GM12801 (cell line): Measurements from ENCODE around the gene KAZN.

ENCODE experiments used
- TF ChIP-seq, protein P1 (sequence below): IDR thresholded peaks from one replicate; pipeline ENCODE4 v1.5.1; 2011; ENCODE audit warnings: control low read depth; ENCODE audit not compliant: insufficient read length; ENCODE audit errors: extremely low read depth

The KAZN gene

GRCh38 chr1:14947421-14947820 is 348.9 kb downstream of the KAZN start:
- TF ChIP-seq, protein P1, sequence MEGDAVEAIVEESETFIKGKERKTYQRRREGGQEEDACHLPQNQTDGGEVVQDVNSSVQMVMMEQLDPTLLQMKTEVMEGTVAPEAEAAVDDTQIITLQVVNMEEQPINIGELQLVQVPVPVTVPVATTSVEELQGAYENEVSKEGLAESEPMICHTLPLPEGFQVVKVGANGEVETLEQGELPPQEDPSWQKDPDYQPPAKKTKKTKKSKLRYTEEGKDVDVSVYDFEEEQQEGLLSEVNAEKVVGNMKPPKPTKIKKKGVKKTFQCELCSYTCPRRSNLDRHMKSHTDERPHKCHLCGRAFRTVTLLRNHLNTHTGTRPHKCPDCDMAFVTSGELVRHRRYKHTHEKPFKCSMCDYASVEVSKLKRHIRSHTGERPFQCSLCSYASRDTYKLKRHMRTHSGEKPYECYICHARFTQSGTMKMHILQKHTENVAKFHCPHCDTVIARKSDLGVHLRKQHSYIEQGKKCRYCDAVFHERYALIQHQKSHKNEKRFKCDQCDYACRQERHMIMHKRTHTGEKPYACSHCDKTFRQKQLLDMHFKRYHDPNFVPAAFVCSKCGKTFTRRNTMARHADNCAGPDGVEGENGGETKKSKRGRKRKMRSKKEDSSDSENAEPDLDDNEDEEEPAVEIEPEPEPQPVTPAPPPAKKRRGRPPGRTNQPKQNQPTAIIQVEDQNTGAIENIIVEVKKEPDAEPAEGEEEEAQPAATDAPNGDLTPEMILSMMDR: no peak

DNA sequence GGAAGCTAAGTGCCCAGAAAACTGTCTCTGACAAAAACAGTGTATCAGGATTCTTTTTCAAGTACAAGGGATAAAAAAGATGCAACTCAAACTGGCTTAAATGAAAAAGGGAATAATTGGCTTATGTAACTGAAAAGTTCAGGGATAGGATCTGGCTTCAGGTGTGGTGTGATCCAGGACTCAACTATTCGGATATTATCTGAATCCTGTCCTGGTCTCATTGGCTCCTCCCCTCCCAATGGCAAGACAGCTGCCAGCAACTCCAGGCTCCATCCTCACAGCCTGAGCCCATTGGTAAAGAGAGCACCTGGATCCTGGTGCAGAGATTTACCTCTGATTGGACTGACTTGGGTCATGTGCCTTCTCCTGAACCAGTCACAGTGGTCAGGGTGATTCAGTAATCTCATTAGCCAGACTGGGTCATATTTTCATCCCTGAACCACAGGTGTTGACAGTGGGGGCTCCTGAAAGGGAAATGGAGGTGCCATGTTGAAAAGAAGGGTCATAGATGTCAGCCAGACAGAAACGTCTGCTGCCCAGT is 349.7 kb downstream of the KAZN start:
- TF ChIP-seq, protein P1: no peak

DNA sequence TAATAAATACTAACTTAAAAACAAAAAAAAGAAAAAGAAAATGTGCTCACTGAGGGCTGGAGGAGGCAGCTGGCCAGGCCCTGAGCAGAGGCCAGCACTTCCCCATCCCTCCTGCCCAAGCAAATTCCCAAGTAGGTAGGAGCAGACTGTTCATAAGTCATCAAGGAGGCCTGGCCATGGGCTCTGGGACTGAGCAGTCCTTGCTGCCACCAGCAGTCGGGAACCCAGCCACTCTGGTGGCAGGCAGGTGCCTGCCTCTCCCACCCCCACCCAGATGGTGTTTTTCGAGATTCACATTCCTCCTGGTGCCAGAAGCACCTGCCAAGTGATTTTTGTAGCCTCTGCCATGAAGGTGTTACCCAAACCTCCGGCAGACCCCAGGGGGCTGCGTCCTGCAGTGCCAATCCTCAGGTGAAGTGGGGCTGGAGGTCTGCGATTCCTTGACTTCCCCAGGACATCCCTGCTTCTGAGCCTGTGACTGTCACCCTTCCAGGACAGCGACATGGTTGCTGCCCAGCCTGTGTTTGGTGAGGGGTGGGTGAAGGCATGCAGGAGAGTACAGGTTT is 350.9 kb downstream of the KAZN start:
- TF ChIP-seq, protein P1: no peak

DNA sequence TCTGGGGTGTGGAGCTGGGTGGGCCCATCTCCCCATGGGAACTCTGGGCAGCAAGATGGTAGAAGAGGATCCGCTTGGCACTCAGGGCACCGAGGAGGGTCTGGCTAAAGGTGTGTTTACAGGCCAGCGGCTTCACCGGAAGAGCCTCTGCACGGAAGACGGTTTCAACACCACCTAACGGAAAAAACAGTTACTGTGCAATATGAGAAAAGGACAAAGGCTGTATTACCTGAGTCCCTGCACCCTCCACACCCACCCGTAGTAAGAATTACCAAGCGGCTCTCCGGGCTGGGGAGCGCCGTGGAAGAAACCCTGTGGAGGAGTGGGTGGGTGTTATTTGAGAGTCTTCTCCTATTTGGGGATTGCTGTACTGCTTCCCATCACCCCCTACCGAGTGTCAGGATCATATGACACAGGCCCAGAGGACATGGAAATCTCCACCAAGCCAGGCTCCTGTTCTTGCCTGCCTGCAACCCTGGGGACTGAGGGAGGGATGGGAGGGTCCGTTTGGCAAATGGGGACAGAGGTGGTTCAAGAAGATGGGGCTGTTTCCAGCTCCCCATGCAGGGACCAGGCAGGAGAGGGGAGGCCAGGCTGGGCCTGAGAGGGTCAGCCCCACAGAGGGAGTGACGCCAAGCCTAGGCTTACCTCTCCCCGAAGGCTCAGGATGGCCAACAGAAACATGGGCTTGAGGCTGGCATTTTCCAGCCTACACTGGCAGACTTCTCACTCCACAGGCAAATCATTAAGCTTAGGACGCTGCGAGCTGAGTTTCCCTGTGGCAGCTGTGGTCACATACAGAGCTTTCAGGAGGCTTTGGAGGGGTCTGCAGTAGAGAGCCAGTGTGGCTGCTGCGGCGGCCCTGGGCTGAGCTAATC is 351.6 kb downstream of the KAZN start:
- TF ChIP-seq, protein P1: no peak

DNA sequence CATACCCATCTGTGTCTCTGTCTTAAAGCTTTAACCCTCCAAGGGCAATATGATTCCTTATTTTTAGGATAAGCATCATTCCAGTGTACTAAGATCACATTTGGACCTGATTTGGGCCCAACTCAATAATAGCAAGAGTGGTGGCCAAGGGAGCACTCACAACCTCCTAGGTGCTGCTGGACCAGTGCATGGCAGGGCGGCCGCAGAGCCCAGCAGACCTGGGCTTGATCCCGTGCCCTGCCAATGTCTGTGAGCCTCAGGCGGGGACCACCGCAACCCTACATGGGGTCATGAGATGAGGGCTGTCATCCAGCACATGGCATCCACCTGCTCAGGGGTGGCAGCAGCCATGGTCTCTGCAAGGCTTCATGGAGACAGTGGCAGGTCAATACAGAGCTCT is 353.3 kb downstream of the KAZN start:
- TF ChIP-seq, protein P1: no peak

- TF ChIP-seq, protein P1: no peak
Measured at GRCh38 chr1:14952626-14953314, 354.3 kb downstream of the KAZN start.

DNA sequence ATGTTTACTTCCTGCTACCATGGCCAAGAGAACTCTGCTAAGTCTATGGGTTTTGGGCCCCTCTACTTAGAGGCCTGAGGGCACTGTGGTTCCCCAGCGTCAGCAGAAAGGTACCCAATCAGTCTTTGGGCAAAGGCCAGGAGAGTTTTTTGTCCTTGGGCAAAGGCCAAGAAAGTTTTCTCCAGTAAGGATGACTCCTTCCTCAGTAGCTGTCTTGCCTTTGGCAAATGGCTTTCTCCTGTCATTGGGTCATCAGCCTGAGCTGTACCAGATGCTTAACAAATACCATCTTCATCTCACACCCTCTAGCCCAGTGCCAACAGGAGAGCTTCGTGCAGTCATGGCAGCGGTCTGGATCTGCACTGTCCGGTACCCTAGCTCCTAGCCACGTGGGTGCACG is 355.7 kb downstream of the KAZN start:
- TF ChIP-seq, protein P1: no peak
